HepG2 (cell line): ENCODE results near the gene TEX19. TPM values are rescaled to one million over a fixed set of nuclear protein-coding genes. Genes with fewer than 3 reads are reported as not detected.

Source experiments
- ATAC-seq: fragments of 200-7000 bp; cut with Tn5 transposase; 3 replicates; pipeline ENCODE4 v1.9.1; 2020; ENCODE audit warnings: mild to moderate bottlenecking, moderate library complexity
- BruUV-seq: library from RNA; stranded (reverse); fragments of 400-500 nt; replicated peaks from 2 replicates; lab custom pipeline; 2021; lab: Mats Ljungman, UMichigan
- CTCF ChIA-PET: fragments of 300-600 bp; formaldehyde crosslinking; extraction: SDS; loops from one replicate; lab custom pipeline; 2021; ENCODE audit warnings: low total read pairs, inconsistent platforms, low intra/inter-chr PET ratio; lab: Yijun Ruan, JAX
- POLR2A ChIA-PET: fragments of 350-600 bp; sonication (Branson Sonifier 250); formaldehyde crosslinking; loops from one replicate; lab custom pipeline; 2020; ENCODE audit warnings: antibody characterized with exemption, inconsistent platforms; lab: Yijun Ruan, JAX
- DNase-seq: peaks from one replicate; pipeline ENCODE4 v3.0.0-alpha.2; 2015; ENCODE audit warnings: low spot score
- FAIRE-seq: peaks from 3 replicates; lab custom pipeline; 2011; peaks lifted over from hg19 to GRCh38; lab: Jason Lieb, UNC
- H2AFZ ChIP-seq: one replicate; pipeline ENCODE4 v1.6.1; 2011; ENCODE audit warnings: low read length, inconsistent platforms
- H3K27ac ChIP-seq: fragments of 300-600 bp; 3 replicates; pipeline ENCODE4 v1.8.0; 2011; ENCODE audit warnings: mixed run types, mild to moderate bottlenecking, mixed read lengths, low read length, inconsistent platforms; ENCODE audit not compliant: insufficient read depth; ENCODE audit errors: extremely low read length
- H3K27me3 ChIP-seq, 2 experiments: fragments of 200-600 bp in 1 of 2; 2 replicates in 1 of 2; 3 replicates in 1 of 2; pipeline versions ENCODE4 v1.6.0 to v1.8.0; 2011; ENCODE audit warnings: low read length in 2 of 2, mild to moderate bottlenecking in 2 of 2, moderate library complexity in 2 of 2, inconsistent platforms in 1 of 2; ENCODE audit not compliant: insufficient read depth in 2 of 2, control insufficient read depth in 1 of 2
- H3K36me3 ChIP-seq, 2 experiments: fragments of 200-600 bp in 1 of 2; replicated peaks in 1 of 2; 2 replicates in 1 of 2; 3 replicates in 1 of 2; pipeline versions ENCODE4 v1.5.1 to v1.8.0; 2011; ENCODE audit warnings: low read length in 2 of 2, inconsistent platforms in 1 of 2; ENCODE audit not compliant: insufficient read depth in 2 of 2, control insufficient read depth in 1 of 2
- H3K4me1 ChIP-seq: 2 replicates; pipeline ENCODE4 v1.5.1; 2012; ENCODE audit warnings: low read length, inconsistent platforms; ENCODE audit not compliant: insufficient read depth
- H3K4me2 ChIP-seq: 2 replicates; pipeline ENCODE4 v1.6.0; 2011; ENCODE audit warnings: low read depth, low read length, inconsistent platforms
- H3K4me3 ChIP-seq, 3 experiments: fragments of 200-600 bp in 1 of 3; sonication (generic), shearing (Covaris generic) in 1 of 3; replicated peaks in 1 of 3; 2 replicates each; pipeline ENCODE4 v1.5.1; 2011 to 2016; ENCODE audit warnings: low read length in 3 of 3, inconsistent platforms in 2 of 3, low read depth in 2 of 3, mild to moderate bottlenecking in 2 of 3, control low read depth in 1 of 3, mixed read lengths in 1 of 3; ENCODE audit not compliant: insufficient read depth in 1 of 3
- H3K79me2 ChIP-seq: one replicate; pipeline ENCODE4 v1.6.1; 2011; ENCODE audit warnings: low read length, inconsistent platforms; ENCODE audit not compliant: insufficient read depth
- H3K9ac ChIP-seq: 2 replicates; pipeline ENCODE4 v1.6.0; 2011; ENCODE audit warnings: mild to moderate bottlenecking, low read depth, low read length, inconsistent platforms; ENCODE audit not compliant: insufficient read depth
- H3K9me3 ChIP-seq: 2 replicates; pipeline ENCODE4 v1.5.1; 2012; ENCODE audit warnings: mild to moderate bottlenecking, low read length
- H4K20me1 ChIP-seq: 2 replicates; pipeline ENCODE4 v1.6.0; 2011; ENCODE audit warnings: inconsistent platforms, mild to moderate bottlenecking, low read length, moderate library complexity; ENCODE audit not compliant: insufficient read depth
- ARID4A ChIP-seq: sonication (generic); formaldehyde crosslinking; IDR thresholded peaks from 2 replicates; pipeline ENCODE4 v1.5.0; 2020; ENCODE audit warnings: mild to moderate bottlenecking, missing genetic modification reagents, borderline replicate concordance
- BCL3 ChIP-seq: sonication (generic); formaldehyde crosslinking; IDR thresholded peaks from 2 replicates; pipeline ENCODE4 v1.5.1; 2020; ENCODE audit warnings: mild to moderate bottlenecking, missing genetic modification reagents, moderate library complexity
- FIP1L1 ChIP-seq: fragments of 200-400 bp; formaldehyde crosslinking; IDR thresholded peaks from 2 replicates; pipeline ENCODE4 v1.6.1; 2018; ENCODE audit warnings: low read depth, mild to moderate bottlenecking, low read length, moderate library complexity, borderline replicate concordance; ENCODE audit not compliant: insufficient read depth
- HOXA9 ChIP-seq: sonication (generic); formaldehyde crosslinking; IDR thresholded peaks from 2 replicates; pipeline ENCODE4 v1.8.1; 2022; ENCODE audit warnings: missing genetic modification reagents, mild to moderate bottlenecking, moderate library complexity, borderline replicate concordance
- MTERF4 ChIP-seq: sonication (generic); formaldehyde crosslinking; IDR thresholded peaks from 2 replicates; pipeline ENCODE4 v1.8.0; 2023; ENCODE audit warnings: mild to moderate bottlenecking, missing genetic modification reagents
- SRSF4 ChIP-seq: fragments of 200-400 bp; formaldehyde crosslinking; IDR thresholded peaks from one replicate; pipeline ENCODE4 v1.6.1; 2018; ENCODE audit warnings: mild to moderate bottlenecking, low read depth, low read length, moderate library complexity; ENCODE audit not compliant: poor library complexity, severe bottlenecking
- TIGD3 ChIP-seq: sonication (generic); formaldehyde crosslinking; IDR thresholded peaks from 2 replicates; pipeline ENCODE4 v1.5.1; 2020; ENCODE audit warnings: mild to moderate bottlenecking, missing genetic modification reagents, borderline replicate concordance
- ZNF710 ChIP-seq: sonication (generic); formaldehyde crosslinking; IDR thresholded peaks from 2 replicates; pipeline ENCODE4 v1.5.0; 2020; ENCODE audit warnings: mild to moderate bottlenecking, missing genetic modification reagents, borderline replicate concordance
- WGBS: methylation state at CpG from one replicate; pipeline ENCODE4 v1.1.6; 2017; ENCODE audit warnings: low lambda C conversion rate; 5-methylcytosine and 5-hydroxymethylcytosine counted together
- in situ Hi-C: cut with HindIII; loops from 2 replicates; pipeline ENCODE4 v1.10.0; 2017; ENCODE audit warnings: low pct_unique_long_range_greater_than_20kb; ENCODE audit not compliant: extremely low pct_ligation_motif_present
- intact Hi-C: fragments of 100-400 bp; cut with micrococcal nuclease; formaldehyde crosslinking; loops from one replicate; pipeline ENCODE4 v1.10.0; 2022; ENCODE audit not compliant: unreplicated experiment
- polyA plus RNA-seq, 8 experiments: library from polyadenylated mRNA; depleted of rRNA in 3 of 8; stranded (reverse) in 7 of 8; unstranded in 1 of 8; fragments of >200 nt; fragmentation: Illumina TruSeq in 4 of 8; extraction: Trizol in 4 of 8; gene quantifications; 2 replicates each; pipeline versions ENCODE4 v1.2.1 to v1.2.3, GENCODE V29; 2011 to 2016; ENCODE audit warnings: low read depth in 4 of 8, missing spikeins in 1 of 8, mixed read lengths in 1 of 8; ENCODE audit not compliant: insufficient read depth in 1 of 8
- total RNA-seq, 5 experiments: library from RNA; depleted of rRNA; stranded (reverse); fragments of >200 nt; fragmentation: Illumina TruSeq; extraction: Trizol; gene quantifications; 2 replicates each; pipeline ENCODE4 v1.2.3, GENCODE V29; 2016; ENCODE audit warnings: low read depth in 1 of 5

Gene TEX19
- total and polyA plus RNA-seq, 2 of the 13 experiments (the other 11 are each of a cell fraction or from before 2014, with no cell fraction given) = 1.3 to 6.0 TPM

- TF ChIP-seq FIP1L1 = no peak
- TF ChIP-seq ZNF710 (CRISPR knock-in tag) = no peak
- peak; percentile 31; the same call in 1 of the 2 replicates for TF ChIP-seq HOXA9
- TF ChIP-seq BCL3 (CRISPR knock-in tag) = no peak
Measured at GRCh38 chr17:82318772-82319606, 40.1 kb upstream of the TEX19 start (continued).

- CTCF ChIA-PET = no interaction called here
- H3K79me2 ChIP-seq = peaks cover 3% of the 10 kb centered on the region
- H3K4me2 ChIP-seq = peak overlapping the region; percentile 81
- H4K20me1 ChIP-seq = no peaks in the 10 kb centered on the region
- no peaks in the 10 kb centered on the region for H3K36me3 ChIP-seq
- H3K9me3 ChIP-seq = no peaks in the 10 kb centered on the region
- no TSS peak for BruUV-seq
- in situ Hi-C loops (loop anchor here (5.0 kb wide), 1 partner anchor 77 kb away; no protein-coding TSS in a partner anchor), intact Hi-C loops (loop anchor here (2.0 kb wide), 1 partner anchor 19 kb away; no protein-coding TSS in a partner anchor)
- peak overlapping the region; percentile 63 for H3K27ac ChIP-seq
- peak overlapping the region; percentile 22 to 71 (median 55); a peak in 3 of 6 replicates for H3K4me3 ChIP-seq
- 95% methylated on average over 27 of the region's 35 CpGs for WGBS
- H3K9ac ChIP-seq = no peak overlapping the region
- no peak overlapping the region for H2AFZ ChIP-seq
- POLR2A ChIA-PET = interaction anchor here (0.9 to 20.8 kb wide), 6 partner anchors 9 to 76 kb away, joined by 3 to 270 read pairs (median 4); no protein-coding TSS in a partner anchor
- FAIRE-seq = no peak
- H3K4me1 ChIP-seq = peaks cover 82% of the 10 kb centered on the region
- DNase-seq = no peak
- no peaks in the 10 kb centered on the region; a peak in 1 of 5 replicates for H3K27me3 ChIP-seq
- ATAC-seq = no peak
- no peak for TF ChIP-seq MTERF4 (CRISPR knock-in tag)
- no peak for TF ChIP-seq TIGD3 (CRISPR knock-in tag)
- peak; percentile 55 for TF ChIP-seq ARID4A (CRISPR knock-in tag)
- no peak for TF ChIP-seq SRSF4
Measured at GRCh38 chr17:82319619-82320062, 39.4 kb upstream of the TEX19 start.
